ENCODE data around the gene PKDREJ.

Gene PKDREJ

GRCh38 chr22:46262449-46263215, 511 bp downstream of the PKDREJ start:
- peak; percentile 13 for DNase-seq

- DNase-seq, result no peak
Observed at GRCh38 chr22:46260038-46260437, 3.1 kb downstream of the PKDREJ start.

- no peak for DNase-seq
Observed at GRCh38 chr22:46259374-46259773, 3.8 kb downstream of the PKDREJ start.

- DNase-seq, result no peak
Observed at GRCh38 chr22:46256358-46256958, 6.7 kb downstream of the PKDREJ start.

- no peak for DNase-seq
Observed at GRCh38 chr22:46251816-46252380, 11.2 kb downstream of the PKDREJ start.

- DNase-seq, result no peak
Observed at GRCh38 chr22:46251266-46251665, 11.9 kb downstream of the PKDREJ start.

GRCh38 chr22:46250783-46251125, 12.4 kb downstream of the PKDREJ start:
- no peak for DNase-seq

GRCh38 chr22:46250035-46250782, 12.9 kb downstream of the PKDREJ start, which contains the start of gene CDPF1:
CDPF1 (minus strand) TSS chr22:46250293; CDS start chr22:46248284, 2,009 bp downstream.
- peak; percentile 92 for DNase-seq

- DNase-seq, result no peak
Observed at GRCh38 chr22:46247443-46247975, 15.6 kb downstream of the PKDREJ start.

GRCh38 chr22:46246178-46246577, 17.0 kb downstream of the PKDREJ start:
- no peak for DNase-seq

GRCh38 chr22:46245511-46245910, 17.6 kb downstream of the PKDREJ start:
- DNase-seq, result no peak

- no peak for DNase-seq
Observed at GRCh38 chr22:46244771-46245170, 18.4 kb downstream of the PKDREJ start.

GRCh38 chr22:46242076-46242475, 21.1 kb downstream of the PKDREJ start:
- no peak for DNase-seq

- DNase-seq, result no peak
Observed at GRCh38 chr22:46241396-46242007, 21.6 kb downstream of the PKDREJ start.

- no peak for DNase-seq
Observed at GRCh38 chr22:46240907-46241306, 22.2 kb downstream of the PKDREJ start.

- DNase-seq, result no peak
Observed at GRCh38 chr22:46240506-46240905, 22.6 kb downstream of the PKDREJ start.

GRCh38 chr22:46240073-46240472, 23.1 kb downstream of the PKDREJ start:
- no peak for DNase-seq

- DNase-seq, result no peak
Observed at GRCh38 chr22:46239261-46240048, 23.7 kb downstream of the PKDREJ start.

GRCh38 chr22:46238541-46238940, 24.6 kb downstream of the PKDREJ start:
- DNase-seq, result no peak

GRCh38 chr22:46237453-46238124, 25.6 kb downstream of the PKDREJ start:
- no peak for DNase-seq

GRCh38 chr22:46234969-46235368, 28.2 kb downstream of the PKDREJ start:
- DNase-seq, result no peak

Data from stimulated activated CD4-positive, alpha-beta T cell treated with anti-CD3 and anti-CD28 coated beads, Interleukin-4, amount 100 ng/mL, for 24 hours (primary cell).